K562 (cell line): Measurements from ENCODE around the gene ATG13. TPM values are rescaled to one million over a fixed set of nuclear protein-coding genes. Genes with fewer than 3 reads are reported as not detected.

ENCODE experiments used
- ATAC-seq: fragments of 200-7000 bp; cut with Tn5 transposase; 3 replicates; pipeline ENCODE4 v1.9.1; 2020; ENCODE audit warnings: moderate library complexity
- BruUV-seq: library from RNA; stranded (reverse); fragments of 400-500 nt; replicated peaks from 2 replicates; lab custom pipeline; 2021; lab: Mats Ljungman, UMichigan
- CTCF ChIA-PET: fragments of 300-600 bp; formaldehyde crosslinking; extraction: SDS; loops from one replicate; lab custom pipeline; 2021; ENCODE audit warnings: low intra/inter-chr PET ratio; lab: Yijun Ruan, JAX
- POLR2A ChIA-PET: fragments of 300-600, 350-650 bp; sonication (Branson Sonifier 250); formaldehyde crosslinking; extraction: SDS; loops from one replicate; lab custom pipeline; 2021; ENCODE audit warnings: antibody characterized with exemption, inconsistent platforms; lab: Yijun Ruan, JAX
- DNase-seq, 4 experiments: peaks; one replicate each; pipeline versions ENCODE4 v3.0.0 to v3.0.0-alpha.2; 2011 to 2018; ENCODE audit warnings: low spot score in 3 of 4, mixed read lengths in 3 of 4; ENCODE audit errors: extremely low read depth in 1 of 4
- FAIRE-seq: peaks from 2 replicates; lab custom pipeline; 2011; peaks lifted over from hg19 to GRCh38; lab: Jason Lieb, UNC
- H2AFZ ChIP-seq: 2 replicates; pipeline ENCODE4 v1.6.0; 2011; ENCODE audit warnings: low read depth, low read length, control low read depth, inconsistent platforms
- H3K27ac ChIP-seq: fragments of 200-600 bp; 3 replicates; pipeline ENCODE4 v1.8.0; 2011; ENCODE audit warnings: low read depth, mild to moderate bottlenecking, control low read depth, inconsistent platforms, low read length, moderate library complexity, mixed read lengths; ENCODE audit errors: extremely low read depth
- H3K27me3 ChIP-seq, 2 experiments: fragments of 300-600 bp in 1 of 2; 2 replicates in 1 of 2; 3 replicates in 1 of 2; pipeline versions ENCODE4 v1.6.0 to v1.8.0; 2011; ENCODE audit warnings: inconsistent platforms in 2 of 2, low read length in 2 of 2, mild to moderate bottlenecking in 1 of 2, mixed read lengths in 1 of 2, moderate library complexity in 1 of 2; ENCODE audit not compliant: control insufficient read depth in 2 of 2, insufficient read depth in 2 of 2
- H3K36me3 ChIP-seq: fragments of 300-600 bp; 3 replicates; pipeline ENCODE4 v1.8.0; 2011; ENCODE audit warnings: mild to moderate bottlenecking, low read length, inconsistent platforms; ENCODE audit not compliant: control insufficient read depth, insufficient read depth
- H3K4me1 ChIP-seq, 2 experiments: fragments of 200-600 bp in 1 of 2; replicated peaks in 1 of 2; 2 replicates in 1 of 2; 3 replicates in 1 of 2; pipeline versions ENCODE4 v1.5.1 to v1.8.0; 2011; ENCODE audit warnings: inconsistent platforms in 2 of 2, low read length in 2 of 2, mild to moderate bottlenecking in 1 of 2, mixed read lengths in 1 of 2, moderate library complexity in 1 of 2; ENCODE audit not compliant: control insufficient read depth in 2 of 2, insufficient read depth in 2 of 2
- H3K4me2 ChIP-seq: 2 replicates; pipeline ENCODE4 v1.6.1; 2011; ENCODE audit warnings: low read length, control low read depth, inconsistent platforms, mixed read lengths; ENCODE audit not compliant: insufficient read depth
- H3K4me3 ChIP-seq: fragments of 200-600 bp; sonication (generic), shearing (Covaris generic); 2 replicates; pipeline ENCODE4 v1.5.1; 2016; ENCODE audit warnings: control low read depth, inconsistent platforms
- H3K79me2 ChIP-seq: fragments of 200-600 bp; 3 replicates; pipeline ENCODE4 v1.8.0; 2011; ENCODE audit warnings: low read length, inconsistent platforms; ENCODE audit not compliant: control insufficient read depth, insufficient read depth
- H3K9ac ChIP-seq, 2 experiments: 2 replicates each; pipeline versions ENCODE4 v1.6.0 to v1.6.1; 2011; ENCODE audit warnings: low read depth in 2 of 2, low read length in 2 of 2, control low read depth in 1 of 2, inconsistent platforms in 1 of 2, mild to moderate bottlenecking in 1 of 2, mixed read lengths in 1 of 2; ENCODE audit not compliant: insufficient read depth in 1 of 2
- H3K9me1 ChIP-seq: one replicate; pipeline ENCODE4 v1.6.0; 2011; ENCODE audit warnings: inconsistent platforms, mild to moderate bottlenecking, low read length, moderate library complexity; ENCODE audit not compliant: control insufficient read depth, insufficient read depth
- H3K9me3 ChIP-seq: replicated peaks from 2 replicates; pipeline ENCODE4 v1.5.1; 2011; ENCODE audit warnings: low read depth, low read length, inconsistent platforms; ENCODE audit not compliant: control insufficient read depth, insufficient read depth
- H4K20me1 ChIP-seq: replicated peaks from 2 replicates; pipeline ENCODE4 v1.6.1; 2011; ENCODE audit warnings: low read length, inconsistent platforms, mixed read lengths; ENCODE audit not compliant: control insufficient read depth, insufficient read depth
- FOS ChIP-seq: IDR thresholded peaks from 3 replicates; pipeline ENCODE4 v1.6.1; 2011; ENCODE audit not compliant: insufficient read length; ENCODE audit errors: extremely low read depth
- MCM5 ChIP-seq: fragments of 450-650 bp; IDR thresholded peaks from 2 replicates; pipeline ENCODE4 v1.6.1; 2016; ENCODE audit warnings: low read depth
- STAT5B ChIP-seq: fragments of 250-450 bp; sonication (Bioruptor Pico); IDR thresholded peaks from 2 replicates; pipeline ENCODE4 v1.8.0; 2021; ENCODE audit warnings: mild to moderate bottlenecking, inconsistent platforms
- ZKSCAN1 ChIP-seq: fragments of 150-350 bp; IDR thresholded peaks from 2 replicates; pipeline ENCODE4 v1.6.1; 2016; ENCODE audit warnings: low read depth, low read length
- WGBS: fragments of 100-300 bp; shearing (Covaris generic); methylation state at CpG from one replicate; pipeline ENCODE4 v1.1.6; 2016; ENCODE audit warnings: low coverage, mixed read lengths; ENCODE audit not compliant: insufficient coverage; ENCODE audit errors: missing lambda C conversion rate; 5-methylcytosine and 5-hydroxymethylcytosine counted together
- in situ Hi-C: fragments of 300-500 bp; cut with MboI; formaldehyde crosslinking; loops from 4 replicates; pipeline ENCODE4 v1.15.0; 2018; ENCODE audit warnings: inconsistent platforms, mixed read lengths
- intact Hi-C: fragments of 100-400 bp; cut with micrococcal nuclease; formaldehyde crosslinking; loops from 2 replicates; pipeline ENCODE4 v1.14.2; 2022
- polyA plus RNA-seq, 8 experiments: library from polyadenylated mRNA; depleted of rRNA in 4 of 8; stranded (reverse) in 5 of 8; unstranded in 3 of 8; fragments of >200 nt; fragmentation: Nextera tagmentation in 2 of 8; fragmentation: Illumina TruSeq in 1 of 8; extraction: Ambion mirVana in 2 of 8; extraction: Trizol in 1 of 8; gene quantifications; 2 replicates each; pipeline versions ENCODE4 v1.2.1 to v1.2.3, GENCODE V29; 2011 to 2014; ENCODE audit warnings: inconsistent platforms in 1 of 8, missing spikeins in 1 of 8
- total RNA-seq, 7 experiments: library from RNA; depleted of rRNA in 6 of 7; stranded (reverse); fragments of >200 nt in 6 of 7; fragmentation: Illumina TruSeq in 2 of 7; extraction: Trizol in 2 of 7; gene quantifications; 2 replicates each; pipeline versions ENCODE4 v1.2.1 to v1.2.3, GENCODE V29; 2011 to 2021; ENCODE audit warnings: low replicate concordance in 1 of 7
- TF ChIP-seq, protein P1 (sequence below), 3 experiments: IDR thresholded peaks in 2 of 3; conservative IDR thresholded peaks in 1 of 3; 2 replicates each; pipeline ENCODE4 v1.5.1; 2011 to 2012; ENCODE audit warnings: low read length in 3 of 3, mild to moderate bottlenecking in 3 of 3, control low read depth in 2 of 3, improper control_type of control experiment in 1 of 3, inconsistent platforms in 1 of 3, low read depth in 1 of 3, mixed read lengths in 1 of 3, moderate library complexity in 1 of 3; ENCODE audit not compliant: insufficient read depth in 2 of 3
- TF ChIP-seq, protein P2 (sequence below): fragments of 250-450 bp; sonication (Bioruptor Pico); IDR thresholded peaks from 2 replicates; pipeline ENCODE4 v1.5.0; 2020; ENCODE audit warnings: mild to moderate bottlenecking

ATG13 gene
- total and polyA plus RNA-seq, 9 of the 15 experiments (the other 6 are each of a cell fraction or from before 2014, with no cell fraction given) = 13.1 to 61.5 (median 36.5) TPM

DNA sequence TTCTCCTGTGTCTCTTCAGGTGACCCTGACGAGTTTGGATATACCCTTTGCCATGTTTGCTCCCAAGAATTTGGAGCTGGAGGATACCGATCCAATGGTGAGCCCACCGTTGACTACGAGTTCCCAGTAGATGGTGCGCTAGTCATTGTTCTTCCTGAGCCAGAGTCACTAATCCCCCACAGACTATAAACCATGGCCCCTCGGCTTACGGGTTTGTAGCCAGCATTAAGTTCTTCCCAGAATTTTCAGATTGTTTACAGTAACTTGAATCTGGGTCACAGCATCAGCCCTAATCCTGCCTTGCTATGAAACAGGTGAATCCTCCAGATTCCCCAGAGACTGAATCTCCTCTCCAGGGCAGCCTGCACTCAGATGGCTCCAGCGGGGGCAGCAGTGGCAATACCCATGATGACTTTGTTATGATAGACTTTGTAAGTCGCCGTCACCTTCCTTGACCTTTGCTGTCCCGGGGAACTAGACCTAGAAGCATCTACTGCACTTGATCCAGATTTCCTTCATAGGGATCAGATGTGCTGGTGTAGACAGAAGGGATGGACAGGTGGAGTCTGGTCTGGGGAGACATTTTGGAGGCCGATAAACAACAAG lies 51.2 kb downstream of the ATG13 start:
- H3K79me2 ChIP-seq = no peaks in the 10 kb centered on the region
- no peak for TF ChIP-seq STAT5B (CRISPR knock-in tag)
- TF ChIP-seq FOS = no peak
- no peak for TF ChIP-seq ZKSCAN1
- TF ChIP-seq, protein P1, sequence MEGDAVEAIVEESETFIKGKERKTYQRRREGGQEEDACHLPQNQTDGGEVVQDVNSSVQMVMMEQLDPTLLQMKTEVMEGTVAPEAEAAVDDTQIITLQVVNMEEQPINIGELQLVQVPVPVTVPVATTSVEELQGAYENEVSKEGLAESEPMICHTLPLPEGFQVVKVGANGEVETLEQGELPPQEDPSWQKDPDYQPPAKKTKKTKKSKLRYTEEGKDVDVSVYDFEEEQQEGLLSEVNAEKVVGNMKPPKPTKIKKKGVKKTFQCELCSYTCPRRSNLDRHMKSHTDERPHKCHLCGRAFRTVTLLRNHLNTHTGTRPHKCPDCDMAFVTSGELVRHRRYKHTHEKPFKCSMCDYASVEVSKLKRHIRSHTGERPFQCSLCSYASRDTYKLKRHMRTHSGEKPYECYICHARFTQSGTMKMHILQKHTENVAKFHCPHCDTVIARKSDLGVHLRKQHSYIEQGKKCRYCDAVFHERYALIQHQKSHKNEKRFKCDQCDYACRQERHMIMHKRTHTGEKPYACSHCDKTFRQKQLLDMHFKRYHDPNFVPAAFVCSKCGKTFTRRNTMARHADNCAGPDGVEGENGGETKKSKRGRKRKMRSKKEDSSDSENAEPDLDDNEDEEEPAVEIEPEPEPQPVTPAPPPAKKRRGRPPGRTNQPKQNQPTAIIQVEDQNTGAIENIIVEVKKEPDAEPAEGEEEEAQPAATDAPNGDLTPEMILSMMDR (IDR thresholded peaks at IDR 0.05 in 2 of 3, conservative IDR thresholded peaks at IDR 0.05 in 1 of 3; ENCODE audit: insufficient read depth in 2 of 3, low read depth in 1 of 3, low read length in 3 of 3) = no peak
- TF ChIP-seq, protein P2, sequence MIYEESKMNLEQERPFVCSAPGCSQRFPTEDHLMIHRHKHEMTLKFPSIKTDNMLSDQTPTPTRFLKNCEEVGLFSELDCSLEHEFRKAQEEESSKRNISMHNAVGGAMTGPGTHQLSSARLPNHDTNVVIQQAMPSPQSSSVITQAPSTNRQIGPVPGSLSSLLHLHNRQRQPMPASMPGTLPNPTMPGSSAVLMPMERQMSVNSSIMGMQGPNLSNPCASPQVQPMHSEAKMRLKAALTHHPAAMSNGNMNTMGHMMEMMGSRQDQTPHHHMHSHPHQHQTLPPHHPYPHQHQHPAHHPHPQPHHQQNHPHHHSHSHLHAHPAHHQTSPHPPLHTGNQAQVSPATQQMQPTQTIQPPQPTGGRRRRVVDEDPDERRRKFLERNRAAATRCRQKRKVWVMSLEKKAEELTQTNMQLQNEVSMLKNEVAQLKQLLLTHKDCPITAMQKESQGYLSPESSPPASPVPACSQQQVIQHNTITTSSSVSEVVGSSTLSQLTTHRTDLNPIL (CRISPR knock-in tag) = no peak
- TF ChIP-seq MCM5 = no peak
- H3K9me3 ChIP-seq = no peaks in the 10 kb centered on the region
- ATAC-seq = no peak
- H3K27ac ChIP-seq = no peak overlapping the region
- no peak overlapping the region for H3K4me2 ChIP-seq
- no peaks in the 10 kb centered on the region for H4K20me1 ChIP-seq
- H2AFZ ChIP-seq = no peak overlapping the region
- ChIA-PET CTCF (no interaction called here), POLR2A (interaction anchor here (0.9 to 1.4 kb wide), 3 partner anchors 13 to 35 kb away, joined by 3 read pairs; no protein-coding TSS in a partner anchor)
- H3K27me3 ChIP-seq = no peaks in the 10 kb centered on the region
- in situ Hi-C loops (no loop called here), intact Hi-C loops (no loop called here)
- no peak overlapping the region for H3K4me3 ChIP-seq
- peaks cover 6 to 13% of the 10 kb centered on the region in 2 experiments; a peak in 3 of 5 replicates for H3K4me1 ChIP-seq
- no TSS peak for BruUV-seq
- 88% methylated on average over 12 of the region's 12 CpGs for WGBS
- no peak for DNase-seq
- FAIRE-seq = no peak
- H3K9me1 ChIP-seq = peaks cover 7% of the 10 kb centered on the region
- peaks cover 80% of the 10 kb centered on the region for H3K36me3 ChIP-seq
- H3K9ac ChIP-seq = no peak overlapping the region; a peak in 1 of 4 replicates
